ENCODE measurements around the gene PRDX6. TPM values are rescaled to one million over a fixed set of nuclear protein-coding genes. Genes with fewer than 3 reads are reported as not detected.

Gene PRDX6
- total RNA-seq, 2 donors from 2014 or later: 102 to 154 TPM

GRCh38 chr1:173529106-173529505, 52.0 kb downstream of the PRDX6 start:
- no peak overlapping the region for H3K4me3 ChIP-seq
- DNase-seq (ENCODE audit: low spot score) (no peak), ATAC-seq (ENCODE audit: insufficient number of reproducible peaks, low FRiP score, low read depth) (no peak)
- no peaks in the 10 kb centered on the region for H3K9me3 ChIP-seq
- TF ChIP-seq CTCF (IDR thresholded peaks at IDR 0.05): no peak
- no peaks in the 10 kb centered on the region for H3K27me3 ChIP-seq (replicated peaks; ENCODE audit: insufficient read depth)
- no peak overlapping the region for H3K27ac ChIP-seq
- H3K4me1 ChIP-seq (ENCODE audit: control insufficient read depth in 1 of 2, low read depth in 2 of 2): peaks cover 0 to 7% of the 10 kb centered on the region in 2 donors
- no peaks in the 10 kb centered on the region for H3K36me3 ChIP-seq

GRCh38 chr1:173530795-173531693, 53.9 kb downstream of the PRDX6 start:
- Histone ChIP-seq H3K27me3 (replicated peaks; ENCODE audit: insufficient read depth) (no peaks in the 10 kb centered on the region), H3K4me3 (no peak overlapping the region), H3K4me1 (ENCODE audit: control insufficient read depth in 1 of 2, low read depth in 2 of 2) (peaks cover 0 to 7% of the 10 kb centered on the region in 2 donors), H3K27ac (no peak overlapping the region), H3K36me3 (no peaks in the 10 kb centered on the region), H3K9me3 (no peaks in the 10 kb centered on the region)
- no peak for DNase-seq (ENCODE audit: low spot score)
- no peak for TF ChIP-seq CTCF (IDR thresholded peaks at IDR 0.05)
- ATAC-seq (ENCODE audit: insufficient number of reproducible peaks, low FRiP score, low read depth): no peak

GRCh38 chr1:173532237-173532636, 55.1 kb downstream of the PRDX6 start:
- no peak for ATAC-seq (ENCODE audit: insufficient number of reproducible peaks, low FRiP score, low read depth)
- peaks cover 0 to 7% of the 10 kb centered on the region in 2 donors for H3K4me1 ChIP-seq (ENCODE audit: control insufficient read depth in 1 of 2, low read depth in 2 of 2)
- no peaks in the 10 kb centered on the region for H3K36me3 ChIP-seq
- H3K27ac ChIP-seq: no peak overlapping the region
- DNase-seq (ENCODE audit: low spot score): no peak
- H3K9me3 ChIP-seq: no peaks in the 10 kb centered on the region
- H3K27me3 ChIP-seq (replicated peaks; ENCODE audit: insufficient read depth): no peaks in the 10 kb centered on the region
- H3K4me3 ChIP-seq: peak overlapping the region; percentile 34
- no peak for TF ChIP-seq CTCF (IDR thresholded peaks at IDR 0.05)

GRCh38 chr1:173536223-173536622, 59.1 kb downstream of the PRDX6 start:
- Histone ChIP-seq H3K36me3 (no peaks in the 10 kb centered on the region), H3K4me3 (no peak overlapping the region), H3K27me3 (replicated peaks; ENCODE audit: insufficient read depth) (no peaks in the 10 kb centered on the region), H3K27ac (no peak overlapping the region), H3K9me3 (no peaks in the 10 kb centered on the region), H3K4me1 (ENCODE audit: control insufficient read depth in 1 of 2, low read depth in 2 of 2) (peaks cover 0 to 7% of the 10 kb centered on the region in 2 donors)
- TF ChIP-seq CTCF (IDR thresholded peaks at IDR 0.05): no peak
- no peak for ATAC-seq (ENCODE audit: insufficient number of reproducible peaks, low FRiP score, low read depth)
- no peak for DNase-seq (ENCODE audit: low spot score)

Other genes with a start within 250 kb of the PRDX6 start
- not detected for gene SLC9C2, start 125.7 kb downstream of the PRDX6 start, total RNA-seq
- not detected for gene TEX50, start 158.0 kb downstream of the PRDX6 start, total RNA-seq
- not detected for gene ANKRD45, start 192.5 kb downstream of the PRDX6 start, total RNA-seq
- gene KLHL20, start 237.6 kb downstream of the PRDX6 start, total RNA-seq: 10 to 100 TPM; 21.1 to 75.8 TPM

All from thoracic aorta (tissue), 2 donors.